CD4-positive, alpha-beta memory T cell (primary cell): Measurements from ENCODE around the gene OTUD7B. TPM values are rescaled to one million over a fixed set of nuclear protein-coding genes. Genes with fewer than 3 reads are reported as not detected.

Experiments used
- CTCF ChIA-PET: fragments of 350-600 bp; sonication (Branson Sonifier 250); formaldehyde crosslinking; loops from one replicate; lab custom pipeline; 2021; ENCODE audit warnings: inconsistent platforms; ENCODE audit not compliant: partially characterized antibody; lab: Charles Lee
- POLR2A ChIA-PET: fragments of 350-600 bp; sonication (Branson Sonifier 250); formaldehyde crosslinking; loops from one replicate; lab custom pipeline; 2021; ENCODE audit not compliant: partially characterized antibody; lab: Charles Lee
- DNase-seq, 5 donors: peaks; one replicate each; pipeline versions ENCODE4 v3.0.0 to v3.0.0-alpha.2; 2020 to 2022; ENCODE audit warnings: mixed read lengths in 1 of 5
- H3K27ac ChIP-seq: one replicate; pipeline ENCODE4 v1.7.0; 2013; ENCODE audit warnings: low read depth, low read length
- H3K27me3 ChIP-seq: 2 replicates; pipeline ENCODE4 v1.7.0; 2013; ENCODE audit warnings: mild to moderate bottlenecking, low read length, moderate library complexity; ENCODE audit not compliant: insufficient read depth
- H3K36me3 ChIP-seq: 2 replicates; pipeline ENCODE4 v1.7.0; 2013; ENCODE audit warnings: mild to moderate bottlenecking, low read length, moderate library complexity; ENCODE audit not compliant: insufficient read depth
- H3K4me1 ChIP-seq: 2 replicates; pipeline ENCODE4 v1.7.0; 2013; ENCODE audit warnings: mild to moderate bottlenecking, low read length, moderate library complexity; ENCODE audit not compliant: insufficient read depth
- H3K4me3 ChIP-seq, 2 donors: one replicate each; pipeline ENCODE4 v1.7.0; 2013; ENCODE audit warnings: low read length in 2 of 2, mild to moderate bottlenecking in 1 of 2
- H3K9me3 ChIP-seq, 2 donors: one replicate each; pipeline ENCODE4 v1.7.0; 2013; ENCODE audit warnings: low read length in 2 of 2, control low read depth in 1 of 2; ENCODE audit not compliant: control insufficient read depth in 1 of 2
- H3K27ac Mint-ChIP-seq, 7 donors: one replicate each; pipeline ENCODE4 v1.8.0; 2020 to 2021; ENCODE audit warnings: mixed read lengths in 7 of 7, mild to moderate bottlenecking in 6 of 7, inconsistent platforms in 3 of 7, moderate library complexity in 3 of 7
- H3K27me3 Mint-ChIP-seq, 2 donors: one replicate each; pipeline ENCODE4 v1.8.0; 2020 to 2021; ENCODE audit warnings: mixed read lengths in 2 of 2
- H3K36me3 Mint-ChIP-seq, 2 donors: one replicate each; pipeline ENCODE4 v1.8.0; 2020 to 2021; ENCODE audit warnings: mixed read lengths in 2 of 2, inconsistent platforms in 1 of 2, mild to moderate bottlenecking in 1 of 2
- H3K4me1 Mint-ChIP-seq, 4 donors: one replicate each; pipeline ENCODE4 v1.8.0; 2020 to 2021; ENCODE audit warnings: mixed read lengths in 4 of 4, mild to moderate bottlenecking in 1 of 4
- H3K4me3 Mint-ChIP-seq, 8 donors: one replicate each; pipeline ENCODE4 v1.8.0; 2020 to 2021; ENCODE audit warnings: mixed read lengths in 8 of 8, mild to moderate bottlenecking in 7 of 8, moderate library complexity in 6 of 8, inconsistent platforms in 3 of 8
- H3K9me3 Mint-ChIP-seq, 8 donors: one replicate each; pipeline ENCODE4 v1.8.0; 2020 to 2021; ENCODE audit warnings: mixed read lengths in 8 of 8, mild to moderate bottlenecking in 5 of 8, inconsistent platforms in 3 of 8, moderate library complexity in 1 of 8
- intact Hi-C: fragments of 100-400 bp; cut with micrococcal nuclease; formaldehyde crosslinking; loops from one replicate; pipeline ENCODE4 v1.15.1; 2023
- polyA plus RNA-seq, 2 donors: library from polyadenylated mRNA; unstranded; fragments of 300-500 nt; fragmentation: Illumina TruSeq; gene quantifications; one replicate each; pipeline ENCODE4 v1.2.3, GENCODE V29; 2021
- total RNA-seq, 2 experiments: library from RNA; stranded (reverse); gene quantifications; one replicate each; pipeline ENCODE4 v1.2.3, GENCODE V29; 2021

OTUD7B gene
- total and polyA plus RNA-seq, 4 experiments from 2014 or later: 0.27 to 17.6 (median 9.0) TPM

DNA sequence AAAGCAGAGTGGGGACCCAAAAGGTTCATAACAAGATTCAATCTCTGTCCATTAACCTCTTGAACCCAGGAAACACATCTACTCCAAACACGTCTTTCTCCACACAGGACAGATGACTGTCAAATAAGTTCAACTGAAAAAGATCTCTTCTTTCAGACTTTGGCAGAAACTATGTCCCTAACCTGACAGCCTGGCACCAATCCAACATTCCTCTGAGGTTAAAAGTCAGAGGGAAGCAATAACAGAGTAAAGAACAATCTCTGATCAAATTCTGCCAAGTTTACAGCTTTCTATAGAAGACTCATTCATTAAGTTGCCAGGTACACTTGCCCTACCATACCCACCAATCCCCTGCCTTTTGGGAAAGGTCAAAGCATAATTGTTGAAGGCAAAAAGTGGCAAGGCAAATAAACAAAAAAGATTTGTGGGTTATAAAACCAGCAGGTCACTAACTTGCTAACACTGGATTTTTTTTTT is 31.9 kb downstream of the OTUD7B start:
- Mint-ChIP-seq H3K36me3 (peaks cover 18 to 20% of the 10 kb centered on the region in 2 donors), H3K4me3 (no peak overlapping the region), H3K9me3 (no peaks in the 10 kb centered on the region), H3K27me3 (no peaks in the 10 kb centered on the region), H3K4me1 (peaks cover 6 to 13% (median 8%) of the 10 kb centered on the region in 4 donors), H3K27ac (peak overlapping the region in 2 of 7 donors; percentile 41 to 60)
- POLR2A ChIA-PET: no interaction called here
- CTCF ChIA-PET: interaction anchor here (0.7 kb wide), 1 partner anchor 12 kb away, joined by 3 read pairs; no protein-coding TSS in a partner anchor
- H3K9me3 ChIP-seq: no peaks in the 10 kb centered on the region
- no peak overlapping the region for H3K27ac ChIP-seq
- H3K27me3 ChIP-seq: no peaks in the 10 kb centered on the region
- H3K4me3 ChIP-seq: no peak overlapping the region
- no peaks in the 10 kb centered on the region for H3K4me1 ChIP-seq
- no peaks in the 10 kb centered on the region for H3K36me3 ChIP-seq
- intact Hi-C loops: no loop called here
- DNase-seq: no peak

DNA sequence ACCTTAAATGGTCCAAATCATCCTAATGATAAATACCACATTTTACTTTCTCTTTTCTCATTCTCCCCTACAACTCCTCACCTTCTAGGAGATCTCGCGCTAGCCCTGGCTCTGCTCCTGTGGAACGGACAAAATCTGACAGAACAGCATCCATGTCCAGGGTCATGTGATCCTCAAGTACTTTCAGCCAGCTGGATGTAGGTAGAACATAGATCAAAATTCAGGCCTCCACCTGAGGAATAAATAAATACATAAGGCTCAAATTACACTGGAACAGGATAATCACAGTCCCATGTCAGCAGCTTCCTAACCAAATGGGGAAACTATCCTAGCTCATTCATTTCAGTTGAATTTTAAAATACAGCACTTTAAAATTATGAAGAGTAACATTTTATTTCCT is 33.2 kb downstream of the OTUD7B start:
- Mint-ChIP-seq H3K27ac (peak overlapping the region in 2 of 7 donors; percentile 14 to 59), H3K4me1 (peaks cover 6 to 13% (median 7%) of the 10 kb centered on the region in 4 donors), H3K9me3 (no peaks in the 10 kb centered on the region), H3K4me3 (no peak overlapping the region), H3K36me3 (peaks cover 24 to 26% of the 10 kb centered on the region in 2 donors), H3K27me3 (no peaks in the 10 kb centered on the region)
- ChIA-PET CTCF (interaction anchor here (1.3 kb wide), 1 partner anchor 210 kb away, joined by 3 read pairs; no protein-coding TSS in a partner anchor), POLR2A (no interaction called here)
- H3K27ac ChIP-seq: no peak overlapping the region
- no peaks in the 10 kb centered on the region for H3K27me3 ChIP-seq
- intact Hi-C loops: no loop called here
- no peaks in the 10 kb centered on the region for H3K9me3 ChIP-seq
- H3K36me3 ChIP-seq: no peaks in the 10 kb centered on the region
- H3K4me3 ChIP-seq: no peak overlapping the region
- H3K4me1 ChIP-seq: no peaks in the 10 kb centered on the region
- DNase-seq: no peak

DNA sequence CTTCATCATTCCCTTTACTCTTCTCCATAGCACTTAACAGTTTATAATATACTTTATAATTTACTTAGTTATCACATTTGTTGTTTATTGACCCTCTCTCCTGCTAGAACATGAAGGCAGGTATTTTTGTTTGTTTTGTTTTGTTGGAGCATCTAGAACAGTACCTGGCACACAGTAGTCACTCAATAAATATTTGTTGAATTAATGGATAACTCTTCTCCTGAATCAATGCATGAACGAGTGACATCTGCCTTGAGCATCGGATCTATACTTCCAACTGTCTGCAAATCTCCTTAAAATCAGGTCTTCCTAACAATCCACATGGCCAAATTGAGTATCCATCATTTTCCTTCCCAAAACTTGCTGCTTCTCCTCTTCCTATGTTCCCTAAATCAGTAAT is 38.0 kb downstream of the OTUD7B start:
- peak overlapping the region in 2 of 7 donors; percentile 18 to 22 for H3K27ac Mint-ChIP-seq
- CTCF ChIA-PET: interaction anchor here (1.5 to 1.8 kb wide), 3 partner anchors 10 to 214 kb away, joined by 3 to 9 read pairs (median 4); no protein-coding TSS in a partner anchor

DNA sequence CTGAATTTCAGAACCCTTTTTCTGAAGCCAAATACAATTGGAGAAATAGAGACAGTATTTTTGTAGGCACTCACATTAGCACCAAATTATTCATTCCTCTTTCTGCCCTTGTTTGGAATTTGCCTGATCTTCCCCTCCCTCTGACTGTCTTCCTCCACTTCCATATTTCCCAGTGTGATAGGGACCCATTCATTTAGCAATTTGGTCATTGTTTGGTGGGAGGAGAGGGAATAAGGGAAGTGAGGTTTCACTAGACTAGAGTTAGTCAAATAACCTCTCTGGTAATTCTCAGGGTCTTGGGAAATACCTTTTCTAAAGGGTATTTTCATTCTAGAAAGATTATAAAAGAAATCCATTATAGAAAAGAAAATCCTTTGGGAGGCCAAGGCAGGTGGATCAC is 42.9 kb downstream of the OTUD7B start:
- ChIA-PET CTCF (interaction anchor here (0.6 to 2.0 kb wide), 2 partner anchors 219 to 396 kb away, joined by 3 to 6 read pairs; no protein-coding TSS in a partner anchor), POLR2A (no interaction called here)
- Histone ChIP-seq H3K27me3 (no peaks in the 10 kb centered on the region), H3K36me3 (peaks cover 18% of the 10 kb centered on the region), H3K9me3 (no peaks in the 10 kb centered on the region), H3K27ac (no peak overlapping the region), H3K4me1 (peaks cover 6% of the 10 kb centered on the region), H3K4me3 (no peak overlapping the region)
- intact Hi-C loops: loop anchor here (5.0 kb wide), 1 partner anchor 45 kb away; the partner anchor contains the start of gene OTUD7B
- Mint-ChIP-seq H3K4me1 (peaks cover 4 to 9% (median 7%) of the 10 kb centered on the region in 4 donors), H3K27ac (no peak overlapping the region), H3K4me3 (no peak overlapping the region), H3K9me3 (no peaks in the 10 kb centered on the region), H3K36me3 (peaks cover 28 to 55% of the 10 kb centered on the region in 2 donors), H3K27me3 (no peaks in the 10 kb centered on the region)
- no peak for DNase-seq

More for the DNA sequence above, 38.0 kb downstream of the OTUD7B start:
- Mint-ChIP-seq H3K27me3 (no peaks in the 10 kb centered on the region), H3K36me3 (peaks cover 42 to 46% of the 10 kb centered on the region in 2 donors), H3K4me1 (peaks cover 0 to 1% (median 0%) of the 10 kb centered on the region in 4 donors), H3K4me3 (no peak overlapping the region), H3K9me3 (no peaks in the 10 kb centered on the region)
- POLR2A ChIA-PET: no interaction called here
- H3K4me1 ChIP-seq: no peaks in the 10 kb centered on the region
- no peak for DNase-seq
- intact Hi-C loops: no loop called here
- H3K4me3 ChIP-seq: no peak overlapping the region
- H3K27me3 ChIP-seq: no peaks in the 10 kb centered on the region
- no peaks in the 10 kb centered on the region for H3K9me3 ChIP-seq
- no peak overlapping the region for H3K27ac ChIP-seq
- peaks cover 5% of the 10 kb centered on the region for H3K36me3 ChIP-seq

DNA sequence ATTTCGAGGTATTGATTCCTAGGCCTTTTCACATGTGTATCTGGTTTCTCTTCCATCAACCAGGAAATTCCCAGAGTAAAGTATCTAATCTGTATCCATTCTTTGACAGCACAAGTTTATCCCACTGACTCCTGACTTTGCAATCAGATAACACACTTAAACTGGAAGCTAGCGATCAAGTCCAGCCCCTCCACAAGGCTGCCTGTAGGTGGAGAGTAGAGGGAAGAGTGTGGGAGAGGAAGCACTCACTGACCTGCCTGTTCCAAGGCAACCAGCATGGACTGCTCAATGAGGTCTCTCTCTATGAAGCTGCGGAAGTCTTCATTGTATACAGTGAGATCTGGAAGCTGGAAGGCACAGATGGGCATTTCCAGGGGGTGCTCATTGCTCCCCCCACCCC is 43.5 kb downstream of the OTUD7B start:
- no peak for DNase-seq
- Histone ChIP-seq H3K4me3 (no peak overlapping the region), H3K27ac (no peak overlapping the region), H3K36me3 (peaks cover 18% of the 10 kb centered on the region), H3K9me3 (no peaks in the 10 kb centered on the region), H3K27me3 (no peaks in the 10 kb centered on the region), H3K4me1 (peaks cover 12% of the 10 kb centered on the region)
- ChIA-PET POLR2A (no interaction called here), CTCF (interaction anchor here (1.0 to 2.0 kb wide), 2 partner anchors 220 to 223 kb away, joined by 3 to 6 read pairs; no protein-coding TSS in a partner anchor)
- Mint-ChIP-seq H3K4me1 (peaks cover 7 to 14% (median 12%) of the 10 kb centered on the region in 4 donors), H3K9me3 (no peaks in the 10 kb centered on the region), H3K27me3 (no peaks in the 10 kb centered on the region), H3K27ac (peak overlapping the region in 1 of 7 donors; percentile 53), H3K36me3 (peaks cover 24 to 49% of the 10 kb centered on the region in 2 donors), H3K4me3 (no peak overlapping the region)
- intact Hi-C loops: loop anchor here (5.0 kb wide), 1 partner anchor 45 kb away; the partner anchor contains the start of gene OTUD7B

DNA sequence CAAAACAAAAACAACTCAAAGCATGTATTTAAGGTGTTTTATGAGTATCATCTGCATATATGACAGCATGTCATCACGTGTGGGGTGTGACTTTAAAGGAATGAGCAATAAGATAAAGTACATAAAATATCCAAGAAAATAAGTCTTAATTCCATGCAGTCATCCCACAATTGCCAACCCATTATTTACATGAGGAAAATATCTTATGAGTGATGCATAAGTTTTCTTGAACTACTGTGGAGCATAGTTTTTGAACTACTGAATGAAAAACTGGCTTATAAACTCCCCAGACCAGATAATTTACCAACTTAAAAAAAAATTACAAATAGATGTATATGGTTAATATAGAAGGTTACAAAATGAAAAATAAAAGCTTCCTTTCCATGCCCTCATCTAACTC is 44.1 kb downstream of the OTUD7B start:
- H3K27me3 Mint-ChIP-seq: no peaks in the 10 kb centered on the region
- no peaks in the 10 kb centered on the region for H3K9me3 ChIP-seq
- DNase-seq: no peak
- H3K4me1 Mint-ChIP-seq: peaks cover 10 to 21% (median 16%) of the 10 kb centered on the region in 4 donors
- CTCF ChIA-PET: interaction anchor here (1.0 to 2.0 kb wide), 2 partner anchors 221 to 224 kb away, joined by 3 to 6 read pairs; no protein-coding TSS in a partner anchor
- H3K27me3 ChIP-seq: no peaks in the 10 kb centered on the region
- H3K4me1 ChIP-seq: peaks cover 16% of the 10 kb centered on the region
- POLR2A ChIA-PET: no interaction called here
- H3K4me3 ChIP-seq: no peak overlapping the region
- H3K27ac ChIP-seq: no peak overlapping the region
- no peaks in the 10 kb centered on the region for H3K9me3 Mint-ChIP-seq
- intact Hi-C loops: loop anchor here (5.0 kb wide), 1 partner anchor 46 kb away; the partner anchor contains the start of gene OTUD7B
- H3K27ac Mint-ChIP-seq: peak overlapping the region in 3 of 7 donors; percentile 75 to 85 (median 84)
- H3K4me3 Mint-ChIP-seq: no peak overlapping the region
- peaks cover 19 to 44% of the 10 kb centered on the region in 2 donors for H3K36me3 Mint-ChIP-seq
- peaks cover 18% of the 10 kb centered on the region for H3K36me3 ChIP-seq

DNA sequence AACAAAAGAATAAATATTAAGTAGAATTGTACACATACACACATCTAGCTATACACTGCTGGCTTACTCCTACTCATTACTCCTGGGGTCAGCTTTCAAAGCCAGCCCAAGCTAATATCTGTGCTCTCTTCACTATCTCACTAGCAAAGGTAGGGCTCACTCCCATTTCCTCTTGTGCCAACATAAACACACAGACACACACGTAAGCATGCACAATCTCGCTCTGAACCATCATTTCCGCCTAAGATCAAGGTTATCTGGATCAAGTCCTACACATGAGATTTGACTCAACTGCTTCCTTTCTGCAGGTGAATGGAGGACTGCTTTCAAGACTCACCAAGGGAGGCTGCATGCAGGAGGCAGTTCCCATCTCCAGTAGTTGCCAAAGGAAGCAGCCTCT is 45.1 kb downstream of the OTUD7B start:
- Mint-ChIP-seq H3K27ac (peak overlapping the region; percentile 6 to 90 (median 67)), H3K27me3 (no peaks in the 10 kb centered on the region), H3K4me1 (peaks cover 10 to 23% (median 16%) of the 10 kb centered on the region in 4 donors), H3K4me3 (peak overlapping the region in 2 of 8 donors; percentile 7 to 20), H3K36me3 (peaks cover 14 to 35% of the 10 kb centered on the region in 2 donors), H3K9me3 (no peaks in the 10 kb centered on the region)
- H3K36me3 ChIP-seq: peaks cover 13% of the 10 kb centered on the region
- CTCF ChIA-PET: interaction anchor here (0.8 to 2.3 kb wide), 3 partner anchors 56 to 225 kb away, joined by 3 to 19 read pairs (median 4); no protein-coding TSS in a partner anchor
- intact Hi-C loops: loop anchor here (5.0 kb wide), 1 partner anchor 47 kb away; the partner anchor contains the start of gene OTUD7B
- no peak overlapping the region for H3K27ac ChIP-seq
- POLR2A ChIA-PET: no interaction called here
- H3K27me3 ChIP-seq: no peaks in the 10 kb centered on the region
- peaks cover 16% of the 10 kb centered on the region for H3K4me1 ChIP-seq
- peak in 4 of 5 donors; percentile 8 to 21 (median 14) for DNase-seq
- no peaks in the 10 kb centered on the region for H3K9me3 ChIP-seq
- H3K4me3 ChIP-seq: no peak overlapping the region
